GM21717 (cell line): Measurements from ENCODE around the gene AMPD2.
A peak's percentile ranks its signal among the peaks of the same experiment; 100 is the strongest.
"Not testable (repeated sequence)": the region's sequence is repeated elsewhere in the genome, so short reads cannot be mapped to it uniquely, and the experiment has no call there.

Experiments used
- ATAC-seq: cut with Tn5 transposase; IDR thresholded peaks from one replicate; pipeline ENCODE4 v1.9.1; 2021; ENCODE audit warnings: mild to moderate bottlenecking, moderate library complexity; ENCODE audit not compliant: unreplicated experiment

Gene AMPD2

GRCh38 chr1:109649491-109649914 is 29.9 kb downstream of the AMPD2 start:
- ATAC-seq: no peak

- ATAC-seq: no peak
Observed at GRCh38 chr1:109650609-109651008, 31.0 kb downstream of the AMPD2 start.

- ATAC-seq: no peak
Observed at GRCh38 chr1:109652402-109652801, 32.8 kb downstream of the AMPD2 start.

- no peak for ATAC-seq
Observed at GRCh38 chr1:109653306-109653705, 33.7 kb downstream of the AMPD2 start.

GRCh38 chr1:109654519-109654918 is 34.9 kb downstream of the AMPD2 start:
- ATAC-seq: no peak

GRCh38 chr1:109655615-109656519 is 36.2 kb downstream of the AMPD2 start, which contains the start of gene GSTM4:
GSTM4 (plus strand) TSS chr1:109656099; CDS start chr1:109656390, 291 bp downstream.
- ATAC-seq: peak; percentile 81

GRCh38 chr1:109657395-109657794 is 37.8 kb downstream of the AMPD2 start:
- ATAC-seq: no peak

- no peak for ATAC-seq
Observed at GRCh38 chr1:109657970-109658369, 38.3 kb downstream of the AMPD2 start.

GRCh38 chr1:109658533-109659042 is 39.0 kb downstream of the AMPD2 start:
- ATAC-seq: no peak

GRCh38 chr1:109659145-109659544 is 39.5 kb downstream of the AMPD2 start:
- no peak for ATAC-seq

GRCh38 chr1:109659997-109660690 is 40.5 kb downstream of the AMPD2 start:
- ATAC-seq: no peak

- ATAC-seq: not testable (repeated sequence)
Observed at GRCh38 chr1:109660691-109661026, 41.0 kb downstream of the AMPD2 start.

- no peak for ATAC-seq
Observed at GRCh38 chr1:109661391-109661790, 41.8 kb downstream of the AMPD2 start.

- no peak for ATAC-seq
Observed at GRCh38 chr1:109664671-109665070, 45.0 kb downstream of the AMPD2 start.

- peak; percentile 80 for ATAC-seq
Observed at GRCh38 chr1:109667452-109668122, 48.0 kb downstream of the AMPD2 start, which contains the start of gene GSTM2. GSTM2 (plus strand) TSS chr1:109668057; CDS start chr1:109668116, 59 bp downstream.

GRCh38 chr1:109668123-109668775 is 48.6 kb downstream of the AMPD2 start:
- no peak for ATAC-seq

- ATAC-seq: no peak
Observed at GRCh38 chr1:109669246-109669948, 49.8 kb downstream of the AMPD2 start.

GRCh38 chr1:109669949-109670302 is 50.3 kb downstream of the AMPD2 start:
- not testable (repeated sequence) for ATAC-seq

- no peak for ATAC-seq
Observed at GRCh38 chr1:109671067-109671466, 51.4 kb downstream of the AMPD2 start.

- ATAC-seq: not testable (repeated sequence)
Observed at GRCh38 chr1:109673861-109674260, 54.2 kb downstream of the AMPD2 start.
